PC-9 (cell line): ENCODE data around the gene PAX7.

ENCODE experiments used
- EZH2 ChIP-seq: fragments of 200-600 bp; sonication (generic); IDR thresholded peaks from 2 replicates; pipeline ENCODE4 v1.8.0; 2017; ENCODE audit warnings: antibody characterized with exemption, low read depth
- TF ChIP-seq, protein P1 (sequence below): fragments of 200-600 bp; sonication (generic); conservative IDR thresholded peaks from 2 replicates; pipeline ENCODE4 v1.6.1; 2017; ENCODE audit warnings: mixed run types, antibody characterized with exemption, mild to moderate bottlenecking, moderate library complexity

DNA sequence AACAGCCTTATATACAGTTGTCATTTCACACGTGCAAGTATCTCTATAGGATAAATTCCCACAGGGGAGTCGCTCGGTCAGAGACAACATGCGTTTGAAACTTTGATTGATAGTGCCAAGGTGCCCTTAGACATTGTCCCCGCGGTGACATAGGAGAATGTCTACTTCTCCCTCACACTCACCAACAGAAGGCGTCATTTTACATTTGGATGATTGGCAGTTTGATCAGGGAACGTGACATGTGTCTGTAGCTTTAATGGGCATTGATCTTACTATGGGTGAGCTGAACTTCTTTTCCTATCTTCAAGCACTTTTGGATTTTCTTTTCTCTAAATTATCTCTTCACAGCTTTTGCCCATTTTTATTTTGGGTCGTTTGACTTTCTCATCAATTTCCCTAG, 42.6 kb upstream of the PAX7 start:
- TF ChIP-seq, protein P1, sequence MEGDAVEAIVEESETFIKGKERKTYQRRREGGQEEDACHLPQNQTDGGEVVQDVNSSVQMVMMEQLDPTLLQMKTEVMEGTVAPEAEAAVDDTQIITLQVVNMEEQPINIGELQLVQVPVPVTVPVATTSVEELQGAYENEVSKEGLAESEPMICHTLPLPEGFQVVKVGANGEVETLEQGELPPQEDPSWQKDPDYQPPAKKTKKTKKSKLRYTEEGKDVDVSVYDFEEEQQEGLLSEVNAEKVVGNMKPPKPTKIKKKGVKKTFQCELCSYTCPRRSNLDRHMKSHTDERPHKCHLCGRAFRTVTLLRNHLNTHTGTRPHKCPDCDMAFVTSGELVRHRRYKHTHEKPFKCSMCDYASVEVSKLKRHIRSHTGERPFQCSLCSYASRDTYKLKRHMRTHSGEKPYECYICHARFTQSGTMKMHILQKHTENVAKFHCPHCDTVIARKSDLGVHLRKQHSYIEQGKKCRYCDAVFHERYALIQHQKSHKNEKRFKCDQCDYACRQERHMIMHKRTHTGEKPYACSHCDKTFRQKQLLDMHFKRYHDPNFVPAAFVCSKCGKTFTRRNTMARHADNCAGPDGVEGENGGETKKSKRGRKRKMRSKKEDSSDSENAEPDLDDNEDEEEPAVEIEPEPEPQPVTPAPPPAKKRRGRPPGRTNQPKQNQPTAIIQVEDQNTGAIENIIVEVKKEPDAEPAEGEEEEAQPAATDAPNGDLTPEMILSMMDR: no peak
- no peak for TF ChIP-seq EZH2
